PC-3 (cell line): ENCODE results near the gene CCDC179. TPM values are rescaled to one million over a fixed set of nuclear protein-coding genes. Genes with fewer than 3 reads are reported as not detected.

Experiments used
- ATAC-seq: fragments of 200-7000 bp; cut with Tn5 transposase; 2 replicates; pipeline ENCODE4 v1.9.1; 2020; ENCODE audit warnings: mild to moderate bottlenecking, moderate library complexity
- BruUV-seq: library from RNA; stranded (reverse); fragments of 400-500 nt; replicated peaks from 2 replicates; lab custom pipeline; 2021; lab: Mats Ljungman, UMichigan
- CTCF ChIA-PET: fragments of 300-600 bp; sonication (Branson Sonifier 250); formaldehyde crosslinking; loops from one replicate; lab custom pipeline; 2022; ENCODE audit warnings: antibody characterized with exemption; lab: Charles Lee
- POLR2A ChIA-PET: fragments of 300-600 bp; sonication (Branson Sonifier 250); formaldehyde crosslinking; loops from one replicate; lab custom pipeline; 2022; ENCODE audit warnings: antibody characterized with exemption; ENCODE audit not compliant: unreplicated experiment; lab: Charles Lee
- DNase-seq: peaks from one replicate; pipeline ENCODE4 v3.0.0-alpha.2; 2015
- H2AFZ ChIP-seq: fragments of 300-600 bp; sonication (generic); 2 replicates; pipeline ENCODE4 v1.6.0; 2016; ENCODE audit warnings: antibody characterized with exemption, low read length
- H3F3A ChIP-seq: fragments of 300-600 bp; sonication (generic); one replicate; pipeline ENCODE4 v1.6.0; 2017; ENCODE audit warnings: antibody characterized with exemption, low read length, control low read depth, mild to moderate bottlenecking; ENCODE audit not compliant: unreplicated experiment
- H3K27ac ChIP-seq: fragments of 300-600 bp; sonication (generic); 2 replicates; pipeline ENCODE4 v1.5.1; 2016; ENCODE audit warnings: mild to moderate bottlenecking, low read length
- H3K27me3 ChIP-seq: fragments of 300-600 bp; sonication (generic); 2 replicates; pipeline ENCODE4 v1.6.1; 2016; ENCODE audit warnings: low read length, mixed read lengths
- H3K36me3 ChIP-seq: fragments of 300-600 bp; sonication (generic); 2 replicates; pipeline ENCODE4 v1.6.1; 2016; ENCODE audit warnings: low read depth, mixed run types, low read length, mixed read lengths
- H3K4me1 ChIP-seq: fragments of 300-600 bp; sonication (generic); 2 replicates; pipeline ENCODE4 v1.5.1; 2016; ENCODE audit warnings: low read length; ENCODE audit not compliant: insufficient read depth
- H3K4me2 ChIP-seq: fragments of 300-600 bp; sonication (generic); 2 replicates; pipeline ENCODE4 v1.6.0; 2016; ENCODE audit warnings: low read length
- H3K4me3 ChIP-seq: fragments of 300-600 bp; sonication (generic); 2 replicates; pipeline ENCODE4 v1.5.1; 2016; ENCODE audit warnings: mild to moderate bottlenecking, low read length, mixed read lengths
- H3K79me2 ChIP-seq: fragments of 300-600 bp; sonication (generic); 2 replicates; pipeline ENCODE4 v1.6.1; 2017; ENCODE audit warnings: low read length, mixed read lengths
- H3K9ac ChIP-seq: fragments of 300-600 bp; sonication (generic); 2 replicates; pipeline ENCODE4 v1.6.0; 2016; ENCODE audit warnings: mild to moderate bottlenecking, low read length
- H3K9me2 ChIP-seq: fragments of 300-600 bp; sonication (generic); replicated peaks from 2 replicates; pipeline ENCODE4 v1.6.1; 2016; ENCODE audit warnings: mixed run types, low read length, mixed read lengths
- H3K9me3 ChIP-seq: fragments of 300-600 bp; sonication (generic); 2 replicates; pipeline ENCODE4 v1.6.1; 2016; ENCODE audit warnings: low read length, mixed read lengths
- H4K20me1 ChIP-seq: fragments of 300-600 bp; sonication (generic); 2 replicates; pipeline ENCODE4 v1.6.1; 2016; ENCODE audit warnings: low read length, mixed read lengths
- EZH2 ChIP-seq: fragments of 300-600 bp; sonication (generic); IDR thresholded peaks from one replicate; pipeline ENCODE4 v1.6.1; 2017; ENCODE audit warnings: antibody characterized with exemption, mild to moderate bottlenecking, low read length; ENCODE audit not compliant: unreplicated experiment
- EZH2phosphoT487 ChIP-seq: fragments of 300-600 bp; sonication (generic); IDR thresholded peaks from 2 replicates; pipeline ENCODE4 v1.6.1; 2018; ENCODE audit warnings: mild to moderate bottlenecking, antibody characterized with exemption, low read length, borderline replicate concordance
- intact Hi-C: fragments of 100-400 bp; cut with micrococcal nuclease; formaldehyde crosslinking; loops from 2 replicates; pipeline ENCODE4 v1.9.0; 2023
- total RNA-seq: library from RNA; depleted of rRNA; stranded (reverse); fragments of >200 nt; gene quantifications from 2 replicates; pipeline ENCODE4 v1.2.3, GENCODE V29; 2014
- TF ChIP-seq, protein P1 (sequence below): fragments of 300-600 bp; sonication (generic); conservative IDR thresholded peaks from 2 replicates; pipeline ENCODE4 v1.5.1; 2017; ENCODE audit warnings: antibody characterized with exemption, low read depth, mild to moderate bottlenecking, low read length

CCDC179 gene
- total RNA-seq, 1 experiment from 2014 or later = not detected

DNA sequence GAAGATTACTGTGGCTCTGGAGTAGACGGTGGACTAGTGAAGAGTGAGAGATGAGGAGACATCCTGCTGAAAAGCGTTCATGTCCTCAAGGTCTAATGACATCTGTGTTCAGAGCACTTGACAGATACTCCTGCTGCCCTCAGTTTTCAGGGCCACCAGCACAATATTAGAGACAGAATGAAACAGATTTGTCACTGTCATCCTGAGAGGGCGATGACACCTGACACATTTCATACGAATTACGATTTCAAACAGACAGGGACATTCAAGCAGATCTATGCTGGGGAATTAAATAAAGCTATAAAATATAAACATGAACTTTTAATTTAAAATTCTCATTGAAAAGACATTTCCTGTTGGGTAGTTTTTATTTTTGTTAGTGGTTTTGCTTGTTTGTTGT is 59.8 kb downstream of the CCDC179 start:
- Histone ChIP-seq H3K27me3 (0 out of 2 replicates have a peak, but pooled peaks cover 3% of the 10 kb centered on the region), H2AFZ (no peak overlapping the region), H3K9ac (no peak overlapping the region), H3K4me3 (no peak overlapping the region), H3K79me2 (no peaks in the 10 kb centered on the region), H3K4me1 (no peaks in the 10 kb centered on the region), H3K27ac (no peak overlapping the region), H3K9me3 (no peaks in the 10 kb centered on the region), H3F3A (no peaks in the 10 kb centered on the region), H3K4me2 (no peak overlapping the region), H4K20me1 (no peaks in the 10 kb centered on the region), H3K36me3 (no peaks in the 10 kb centered on the region), H3K9me2 (no peaks in the 10 kb centered on the region)
- intact Hi-C loops = no loop called here
- BruUV-seq = no TSS peak
- ChIA-PET POLR2A (no interaction called here), CTCF (interaction anchor here (0.6 kb wide), 1 partner anchor 9 kb away, joined by 3 read pairs; no protein-coding TSS in a partner anchor)
- TF ChIP-seq EZH2 (no peak), EZH2phosphoT487 (no peak)
- TF ChIP-seq, protein P1, sequence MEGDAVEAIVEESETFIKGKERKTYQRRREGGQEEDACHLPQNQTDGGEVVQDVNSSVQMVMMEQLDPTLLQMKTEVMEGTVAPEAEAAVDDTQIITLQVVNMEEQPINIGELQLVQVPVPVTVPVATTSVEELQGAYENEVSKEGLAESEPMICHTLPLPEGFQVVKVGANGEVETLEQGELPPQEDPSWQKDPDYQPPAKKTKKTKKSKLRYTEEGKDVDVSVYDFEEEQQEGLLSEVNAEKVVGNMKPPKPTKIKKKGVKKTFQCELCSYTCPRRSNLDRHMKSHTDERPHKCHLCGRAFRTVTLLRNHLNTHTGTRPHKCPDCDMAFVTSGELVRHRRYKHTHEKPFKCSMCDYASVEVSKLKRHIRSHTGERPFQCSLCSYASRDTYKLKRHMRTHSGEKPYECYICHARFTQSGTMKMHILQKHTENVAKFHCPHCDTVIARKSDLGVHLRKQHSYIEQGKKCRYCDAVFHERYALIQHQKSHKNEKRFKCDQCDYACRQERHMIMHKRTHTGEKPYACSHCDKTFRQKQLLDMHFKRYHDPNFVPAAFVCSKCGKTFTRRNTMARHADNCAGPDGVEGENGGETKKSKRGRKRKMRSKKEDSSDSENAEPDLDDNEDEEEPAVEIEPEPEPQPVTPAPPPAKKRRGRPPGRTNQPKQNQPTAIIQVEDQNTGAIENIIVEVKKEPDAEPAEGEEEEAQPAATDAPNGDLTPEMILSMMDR = no peak
- DNase-seq = no peak
- no peak for ATAC-seq

- ATAC-seq (no peak), DNase-seq (no peak)
- no peaks in the 10 kb centered on the region for H4K20me1 ChIP-seq
- no peak overlapping the region for H3K9ac ChIP-seq
- no TSS peak for BruUV-seq
- no peaks in the 10 kb centered on the region for H3K9me3 ChIP-seq
- H3K4me2 ChIP-seq = no peak overlapping the region
- no peak overlapping the region for H3K4me3 ChIP-seq
- intact Hi-C loops = no loop called here
- TF ChIP-seq, protein P1 = no peak
- TF ChIP-seq EZH2 = no peak
- no peak for TF ChIP-seq EZH2phosphoT487
- no peaks in the 10 kb centered on the region for H3K9me2 ChIP-seq
- H2AFZ ChIP-seq = no peak overlapping the region
- H3K4me1 ChIP-seq = no peaks in the 10 kb centered on the region
- H3K36me3 ChIP-seq = no peaks in the 10 kb centered on the region
- H3K79me2 ChIP-seq = no peaks in the 10 kb centered on the region
- no peak overlapping the region for H3K27ac ChIP-seq
- POLR2A ChIA-PET = no interaction called here
- 0 out of 2 replicates have a peak, but pooled peaks cover 3% of the 10 kb centered on the region for H3K27me3 ChIP-seq
- CTCF ChIA-PET = no interaction called here
- H3F3A ChIP-seq = no peaks in the 10 kb centered on the region
Measured at GRCh38 chr11:22798901-22799300, 61.4 kb downstream of the CCDC179 start.

DNA sequence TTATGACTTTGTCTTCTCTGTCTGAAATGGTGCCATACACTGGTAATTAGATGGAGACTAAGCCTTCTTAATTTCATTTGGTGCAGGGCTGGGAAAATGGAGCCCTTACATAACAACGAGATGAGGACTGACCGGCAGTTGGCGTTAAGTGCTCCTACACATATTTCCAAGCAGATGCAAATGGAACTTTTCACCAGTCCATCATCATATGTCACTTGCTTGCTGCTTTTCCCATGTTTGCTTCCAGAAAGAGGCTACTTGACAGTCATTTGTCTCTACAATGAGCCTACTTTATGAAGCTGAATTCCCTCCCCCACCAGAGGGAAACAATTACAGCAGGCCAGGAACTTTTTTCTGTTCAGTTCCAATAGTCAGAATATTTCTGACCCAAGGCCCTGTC is 63.2 kb downstream of the CCDC179 start:
- DNase-seq (no peak), ATAC-seq (no peak)
- no peak overlapping the region for H3K4me3 ChIP-seq
- no peak overlapping the region for H3K4me2 ChIP-seq
- H3K27ac ChIP-seq = no peak overlapping the region
- H3K9me3 ChIP-seq = no peaks in the 10 kb centered on the region
- peaks cover 9% of the 10 kb centered on the region for H3K4me1 ChIP-seq
- no TSS peak for BruUV-seq
- H3F3A ChIP-seq = no peaks in the 10 kb centered on the region
- no peaks in the 10 kb centered on the region for H3K9me2 ChIP-seq
- intact Hi-C loops = no loop called here
- H3K27me3 ChIP-seq = no peaks in the 10 kb centered on the region
- ChIA-PET POLR2A (no interaction called here), CTCF (no interaction called here)
- no peaks in the 10 kb centered on the region for H4K20me1 ChIP-seq
- H3K79me2 ChIP-seq = no peaks in the 10 kb centered on the region
- TF ChIP-seq EZH2 = no peak
- TF ChIP-seq EZH2phosphoT487 = no peak
- TF ChIP-seq, protein P1 = no peak
- H3K9ac ChIP-seq = no peak overlapping the region
- no peaks in the 10 kb centered on the region for H3K36me3 ChIP-seq
- no peak overlapping the region for H2AFZ ChIP-seq
